Endothelial cell of umbilical vein (primary cell): ENCODE results near the gene SEMA5A. TPM values are rescaled to one million over a fixed set of nuclear protein-coding genes. Genes with fewer than 3 reads are reported as not detected.

Experiments
- BruUV-seq: library from RNA; stranded (reverse); fragments of 400-500 nt; replicated peaks from 2 replicates; lab custom pipeline; 2021; lab: Mats Ljungman, UMichigan
- CTCF ChIA-PET: fragments of 300-600, 350-600 bp; sonication (Branson Sonifier 250); formaldehyde crosslinking; loops from one replicate; lab custom pipeline; 2021; ENCODE audit warnings: antibody characterized with exemption, inconsistent platforms; lab: Charles Lee
- POLR2A ChIA-PET: fragments of 300-600, 350-600 bp; sonication (Branson Sonifier 250); formaldehyde crosslinking; loops from one replicate; lab custom pipeline; 2021; ENCODE audit warnings: antibody characterized with exemption, inconsistent platforms; lab: Charles Lee
- DNase-seq: peaks from one replicate; pipeline ENCODE4 v3.0.0-alpha.2; 2011; ENCODE audit warnings: low read depth, low spot score
- FAIRE-seq: peaks from 2 replicates; lab custom pipeline; 2011; peaks lifted over from hg19 to GRCh38; lab: Jason Lieb, UNC
- H2AFZ ChIP-seq: 2 replicates; pipeline ENCODE4 v1.6.0; 2012; ENCODE audit warnings: low read depth, low read length, control low read depth, inconsistent platforms
- H3K27ac ChIP-seq: 2 replicates; pipeline ENCODE4 v1.5.1; 2011; ENCODE audit warnings: low read depth, mild to moderate bottlenecking, control low read depth, low read length, moderate library complexity; ENCODE audit not compliant: insufficient read depth
- H3K27me3 ChIP-seq, 2 experiments: 2 replicates each; pipeline versions ENCODE4 v1.6.0 to v1.6.1; 2011; ENCODE audit warnings: low read length in 2 of 2, mixed read lengths in 1 of 2; ENCODE audit not compliant: control insufficient read depth in 2 of 2, insufficient read depth in 2 of 2
- H3K36me3 ChIP-seq, 2 experiments: 2 replicates in 1 of 2; 3 replicates in 1 of 2; pipeline ENCODE4 v1.5.1; 2011; ENCODE audit warnings: low read length in 2 of 2, mild to moderate bottlenecking in 1 of 2, moderate library complexity in 1 of 2; ENCODE audit not compliant: control insufficient read depth in 2 of 2, insufficient read depth in 2 of 2; ENCODE audit errors: extremely low read depth in 1 of 2
- H3K4me1 ChIP-seq: 3 replicates; pipeline ENCODE4 v1.5.1; 2011; ENCODE audit warnings: mild to moderate bottlenecking, low read length; ENCODE audit not compliant: control insufficient read depth, insufficient read depth; ENCODE audit errors: extremely low read depth
- H3K4me2 ChIP-seq: 2 replicates; pipeline ENCODE4 v1.6.1; 2011; ENCODE audit warnings: low read length, control low read depth, mixed read lengths; ENCODE audit not compliant: insufficient read depth
- H3K4me3 ChIP-seq, 3 experiments: fragments of 200-600 bp in 1 of 3; sonication (generic), shearing (Covaris generic) in 1 of 3; replicated peaks in 1 of 3; 2 replicates each; pipeline ENCODE4 v1.5.1; 2011 to 2016; ENCODE audit warnings: control low read depth in 3 of 3, low read length in 3 of 3, mild to moderate bottlenecking in 2 of 3, inconsistent platforms in 1 of 3, low read depth in 1 of 3, moderate library complexity in 1 of 3; ENCODE audit not compliant: insufficient read depth in 1 of 3
- H3K79me2 ChIP-seq: 2 replicates; pipeline ENCODE4 v1.6.0; 2012; ENCODE audit warnings: low read length, inconsistent platforms; ENCODE audit not compliant: control insufficient read depth, insufficient read depth
- H3K9ac ChIP-seq: replicated peaks from 2 replicates; pipeline ENCODE3; 2011; ENCODE audit warnings: low read length, control low read depth; ENCODE audit not compliant: insufficient read depth; ENCODE audit errors: extremely low read depth
- H3K9me1 ChIP-seq: replicated peaks from 3 replicates; pipeline ENCODE4 v1.6.0; 2011; ENCODE audit warnings: mild to moderate bottlenecking, low read length; ENCODE audit not compliant: control insufficient read depth, insufficient read depth; ENCODE audit errors: extremely low read depth
- H3K9me3 ChIP-seq: replicated peaks from 2 replicates; pipeline ENCODE4 v1.5.1; 2012; ENCODE audit warnings: low read length, inconsistent platforms; ENCODE audit not compliant: control insufficient read depth, insufficient read depth
- H4K20me1 ChIP-seq: replicated peaks from 2 replicates; pipeline ENCODE3; 2011; ENCODE audit warnings: mild to moderate bottlenecking, low read length; ENCODE audit not compliant: control insufficient read depth, insufficient read depth; ENCODE audit errors: extremely low read depth
- EZH2 ChIP-seq: IDR thresholded peaks from 2 replicates; pipeline ENCODE4 v1.6.1; 2012; ENCODE audit warnings: borderline replicate concordance, low read depth, mild to moderate bottlenecking, moderate library complexity, low read length, inconsistent platforms; ENCODE audit not compliant: severe bottlenecking
- FOS ChIP-seq: IDR thresholded peaks from 2 replicates; pipeline ENCODE4 v1.6.1; 2011; ENCODE audit warnings: mild to moderate bottlenecking, low read length, moderate library complexity, borderline replicate concordance; ENCODE audit not compliant: insufficient read depth
- GATA2 ChIP-seq: IDR thresholded peaks from 2 replicates; pipeline ENCODE4 v1.7.0; 2011; ENCODE audit warnings: low read depth, mild to moderate bottlenecking, moderate library complexity, mixed read lengths, low read length; ENCODE audit not compliant: insufficient read length, insufficient read depth
- JUN ChIP-seq: IDR thresholded peaks from 2 replicates; pipeline ENCODE4 v1.6.1; 2011; ENCODE audit warnings: borderline replicate concordance, low read depth; ENCODE audit not compliant: insufficient read length, insufficient read depth
- MAX ChIP-seq: IDR thresholded peaks from 2 replicates; pipeline ENCODE4 v1.6.1; 2011; ENCODE audit not compliant: insufficient read depth, insufficient read length
- MYC ChIP-seq: IDR thresholded peaks from one replicate; pipeline ENCODE4 v1.6.1; 2011; ENCODE audit warnings: mild to moderate bottlenecking, low read depth, low read length
- POLR2A ChIP-seq: IDR thresholded peaks from 2 replicates; pipeline ENCODE4 v1.6.1; 2012; ENCODE audit warnings: low read depth, mild to moderate bottlenecking, control low read depth, low read length
- POLR2AphosphoS5 ChIP-seq: IDR thresholded peaks from 2 replicates; pipeline ENCODE4 v1.6.1; 2012; ENCODE audit warnings: low read depth, mild to moderate bottlenecking, control low read depth, low read length, moderate library complexity; ENCODE audit not compliant: insufficient read depth
- dilution Hi-C: fragments of 300-500 bp; cut with MboI; formaldehyde crosslinking; loops from one replicate; pipeline ENCODE4 v1.15.0; 2019; ENCODE audit warnings: low sequenced_read_pairs; ENCODE audit not compliant: extremely low pct_ligation_motif_present
- intact Hi-C: fragments of 100-400 bp; cut with micrococcal nuclease; formaldehyde crosslinking; loops from one replicate; pipeline ENCODE4 v1.10.0; 2022
- polyA plus RNA-seq, 4 experiments: library from polyadenylated mRNA; depleted of rRNA in 3 of 4; stranded (reverse) in 3 of 4; unstranded in 1 of 4; fragments of >200 nt; gene quantifications; 2 replicates each; pipeline versions ENCODE4 v1.2.1 to v1.2.3, GENCODE V29; 2011 to 2012; ENCODE audit warnings: missing spikeins in 1 of 4
- total RNA-seq: library from RNA; stranded (reverse); gene quantifications from 2 replicates; pipeline ENCODE4 v1.2.3, GENCODE V29; 2021
- TF ChIP-seq, protein P1 (sequence below), 2 donors: IDR thresholded peaks; 1 replicate in 1 of 2; 2 replicates in 1 of 2; pipeline ENCODE4 v1.5.1; 2011; ENCODE audit warnings: low read length in 2 of 2, mild to moderate bottlenecking in 2 of 2, moderate library complexity in 2 of 2, control low read depth in 1 of 2, inconsistent platforms in 1 of 2, low read depth in 1 of 2; ENCODE audit not compliant: insufficient read depth in 1 of 2; ENCODE audit errors: extremely low read depth in 1 of 2

Gene SEMA5A
- total and polyA plus RNA-seq, 2 donors (not counting 3 experiments of a cell fraction or from before 2014, with no cell fraction given), result 0.04 to 0.06 TPM

GRCh38 chr5:9188131-9188530 is 357.7 kb downstream of the SEMA5A start:
- no peak for DNase-seq
- Histone ChIP-seq H3K4me2 (no peak overlapping the region), H3K27me3 (no peaks in the 10 kb centered on the region), H3K4me3 (no peak overlapping the region), H3K79me2 (no peaks in the 10 kb centered on the region), H3K4me1 (no peaks in the 10 kb centered on the region), H3K27ac (no peak overlapping the region), H3K9me3 (no peaks in the 10 kb centered on the region), H3K9me1 (no peaks in the 10 kb centered on the region), H3K9ac (no peak overlapping the region), H2AFZ (no peak overlapping the region), H4K20me1 (no peaks in the 10 kb centered on the region), H3K36me3 (no peaks in the 10 kb centered on the region)
- dilution Hi-C loops, result no loop called here
- TF ChIP-seq MAX, result no peak
- TF ChIP-seq, protein P1, sequence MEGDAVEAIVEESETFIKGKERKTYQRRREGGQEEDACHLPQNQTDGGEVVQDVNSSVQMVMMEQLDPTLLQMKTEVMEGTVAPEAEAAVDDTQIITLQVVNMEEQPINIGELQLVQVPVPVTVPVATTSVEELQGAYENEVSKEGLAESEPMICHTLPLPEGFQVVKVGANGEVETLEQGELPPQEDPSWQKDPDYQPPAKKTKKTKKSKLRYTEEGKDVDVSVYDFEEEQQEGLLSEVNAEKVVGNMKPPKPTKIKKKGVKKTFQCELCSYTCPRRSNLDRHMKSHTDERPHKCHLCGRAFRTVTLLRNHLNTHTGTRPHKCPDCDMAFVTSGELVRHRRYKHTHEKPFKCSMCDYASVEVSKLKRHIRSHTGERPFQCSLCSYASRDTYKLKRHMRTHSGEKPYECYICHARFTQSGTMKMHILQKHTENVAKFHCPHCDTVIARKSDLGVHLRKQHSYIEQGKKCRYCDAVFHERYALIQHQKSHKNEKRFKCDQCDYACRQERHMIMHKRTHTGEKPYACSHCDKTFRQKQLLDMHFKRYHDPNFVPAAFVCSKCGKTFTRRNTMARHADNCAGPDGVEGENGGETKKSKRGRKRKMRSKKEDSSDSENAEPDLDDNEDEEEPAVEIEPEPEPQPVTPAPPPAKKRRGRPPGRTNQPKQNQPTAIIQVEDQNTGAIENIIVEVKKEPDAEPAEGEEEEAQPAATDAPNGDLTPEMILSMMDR (IDR thresholded peaks at IDR 0.05; ENCODE audit: extremely low read depth in 1 of 2, insufficient read depth in 1 of 2, low read depth in 1 of 2, low read length in 2 of 2), result no peak
- no peak for TF ChIP-seq POLR2A
- TF ChIP-seq EZH2, result no peak
- TF ChIP-seq FOS, result no peak
- no peak for TF ChIP-seq POLR2AphosphoS5
- no peak for TF ChIP-seq GATA2
- no peak for TF ChIP-seq MYC
- TF ChIP-seq JUN, result no peak
- no peak for FAIRE-seq
- intact Hi-C loops, result no loop called here
- POLR2A ChIA-PET, result no interaction called here
- no TSS peak for BruUV-seq
- CTCF ChIA-PET, result no interaction called here
